Adrenal gland (tissue), 5 donors: ENCODE measurements around the gene BLZF1.

Source experiments
- CTCF ChIP-seq, 6 experiments: fragments of 450-650 bp in 4 of 6; fragments of 200-600 bp in 2 of 6; sonication (generic) in 1 of 6; IDR thresholded peaks; 1 replicate in 5 of 6; 2 replicates in 1 of 6; pipeline versions ENCODE4 v1.5.1 to v1.8.0; 2016 to 2021; ENCODE audit warnings: antibody characterized with exemption in 6 of 6, mild to moderate bottlenecking in 2 of 6, moderate library complexity in 1 of 6
- POLR2A ChIP-seq, 2 donors: fragments of 450-650 bp; IDR thresholded peaks; one replicate each; pipeline ENCODE4 v1.6.1; 2017; ENCODE audit warnings: antibody characterized with exemption in 2 of 2, mild to moderate bottlenecking in 2 of 2, moderate library complexity in 1 of 2
- donor health status: DM: no; HTN: no; CAD: no.

- no peak for TF ChIP-seq CTCF (IDR thresholded peaks at IDR 0.05)
- TF ChIP-seq POLR2A (IDR thresholded peaks at IDR 0.05) = no peak
These were observed 7.6 kb upstream of the BLZF1 start for GRCh38 chr1:169360415-169360814.
